Measurements from ENCODE around the gene NTHL1.
"Not testable (repeated sequence)": the region's sequence is repeated elsewhere in the genome, so short reads cannot be mapped to it uniquely, and the experiment has no call there.

Gene NTHL1

GRCh38 chr16:2013527-2013926 is 34.1 kb downstream of the NTHL1 start:
- no peak for TF ChIP-seq ZNF274 (IDR thresholded peaks at IDR 0.05; ENCODE audit: low read depth, low read length)
- H3K4me3 ChIP-seq (ENCODE audit: low read length): no peak overlapping the region

- H3K4me3 ChIP-seq (ENCODE audit: low read length): not testable (repeated sequence)
Measured at GRCh38 chr16:2011726-2012125, 35.9 kb downstream of the NTHL1 start.

DNA sequence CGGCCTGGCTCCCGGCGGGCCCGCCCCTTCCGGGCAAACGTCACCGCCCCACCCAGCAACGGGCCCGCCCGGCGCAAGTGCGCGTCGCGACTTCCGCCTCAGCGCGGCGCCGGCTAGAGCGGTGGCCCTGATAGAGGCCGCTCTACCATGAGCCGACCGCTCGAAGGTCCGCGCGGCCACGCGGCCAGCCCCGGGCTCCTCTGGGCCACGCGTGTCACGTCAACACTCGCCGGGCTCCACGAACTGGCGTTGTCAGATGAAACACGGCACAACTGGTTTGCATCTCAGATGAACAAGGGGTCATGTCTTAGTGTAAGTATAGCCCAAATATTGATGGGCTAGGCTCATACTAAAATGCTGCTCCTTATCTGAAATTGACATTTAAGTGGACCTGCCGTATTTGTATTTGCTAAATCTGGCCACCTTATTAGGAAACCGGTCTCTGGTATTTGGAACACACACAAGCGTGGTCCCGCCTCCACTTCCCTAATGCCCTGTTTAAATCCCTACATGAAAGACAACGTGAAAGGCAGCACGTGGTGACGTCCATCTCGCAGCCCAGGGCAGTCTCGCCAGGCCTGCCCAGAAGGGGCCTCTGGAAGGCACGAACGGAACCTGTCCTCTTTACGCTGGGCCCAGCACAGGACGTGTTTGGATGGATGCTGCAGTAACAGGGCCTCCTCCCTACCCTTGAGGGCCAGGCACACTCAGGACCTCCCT is 37.7 kb downstream of the NTHL1 start, which contains the start of gene ZNF598:
Gene ZNF598, minus strand, starts transcription at position 31 of the 720 bp plus-strand sequence.
- no peak for TF ChIP-seq ZNF274 (IDR thresholded peaks at IDR 0.05; ENCODE audit: low read depth, low read length)

DNA sequence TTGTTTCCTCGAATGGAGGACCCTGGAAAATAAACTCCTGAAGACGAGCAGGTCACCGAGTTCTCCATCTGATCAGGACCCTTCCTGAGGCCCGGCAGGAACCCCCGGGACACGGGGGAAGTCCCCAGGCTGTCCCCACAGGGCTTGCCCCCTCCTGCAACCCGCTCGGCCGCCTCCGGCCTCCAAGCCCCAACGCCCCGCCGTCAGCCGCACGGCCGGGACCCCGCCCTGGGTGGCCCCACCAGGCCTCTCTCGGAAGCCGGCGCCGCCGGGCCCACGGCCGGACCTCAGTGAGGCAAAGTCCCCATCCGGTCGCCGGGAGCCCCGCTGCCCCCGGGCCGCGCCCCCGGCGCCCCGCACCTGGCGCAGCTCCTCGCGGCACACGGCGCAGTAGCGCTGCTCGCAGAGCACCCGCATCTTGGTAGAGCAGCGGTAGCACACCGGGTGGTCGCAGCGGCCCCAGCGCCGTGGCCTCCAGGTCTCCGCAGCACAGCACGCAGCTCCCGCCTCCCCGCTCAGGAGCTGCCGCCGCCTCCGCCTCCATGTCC is 38.4 kb downstream of the NTHL1 start:
- peak overlapping the region; percentile 83 for H3K4me3 ChIP-seq (ENCODE audit: low read length)
- no peak for TF ChIP-seq ZNF274 (IDR thresholded peaks at IDR 0.05; ENCODE audit: low read depth, low read length)

More for the DNA sequence above, 37.7 kb downstream of the NTHL1 start, which contains the start of gene ZNF598:
- peak within 1 kb of the TSS; percentile 93 for H3K4me3 ChIP-seq (ENCODE audit: low read length)

- TF ChIP-seq ZNF274 (IDR thresholded peaks at IDR 0.05; ENCODE audit: low read depth, low read length): no peak
- H3K4me3 ChIP-seq (ENCODE audit: low read length): peak overlapping the region; percentile 83
Measured at GRCh38 chr16:2008631-2009163, 38.9 kb downstream of the NTHL1 start.

- peak overlapping the region; percentile 83 for H3K4me3 ChIP-seq (ENCODE audit: low read length)
- TF ChIP-seq ZNF274 (IDR thresholded peaks at IDR 0.05; ENCODE audit: low read depth, low read length): no peak
Measured at GRCh38 chr16:2008009-2008526, 39.6 kb downstream of the NTHL1 start.

DNA sequence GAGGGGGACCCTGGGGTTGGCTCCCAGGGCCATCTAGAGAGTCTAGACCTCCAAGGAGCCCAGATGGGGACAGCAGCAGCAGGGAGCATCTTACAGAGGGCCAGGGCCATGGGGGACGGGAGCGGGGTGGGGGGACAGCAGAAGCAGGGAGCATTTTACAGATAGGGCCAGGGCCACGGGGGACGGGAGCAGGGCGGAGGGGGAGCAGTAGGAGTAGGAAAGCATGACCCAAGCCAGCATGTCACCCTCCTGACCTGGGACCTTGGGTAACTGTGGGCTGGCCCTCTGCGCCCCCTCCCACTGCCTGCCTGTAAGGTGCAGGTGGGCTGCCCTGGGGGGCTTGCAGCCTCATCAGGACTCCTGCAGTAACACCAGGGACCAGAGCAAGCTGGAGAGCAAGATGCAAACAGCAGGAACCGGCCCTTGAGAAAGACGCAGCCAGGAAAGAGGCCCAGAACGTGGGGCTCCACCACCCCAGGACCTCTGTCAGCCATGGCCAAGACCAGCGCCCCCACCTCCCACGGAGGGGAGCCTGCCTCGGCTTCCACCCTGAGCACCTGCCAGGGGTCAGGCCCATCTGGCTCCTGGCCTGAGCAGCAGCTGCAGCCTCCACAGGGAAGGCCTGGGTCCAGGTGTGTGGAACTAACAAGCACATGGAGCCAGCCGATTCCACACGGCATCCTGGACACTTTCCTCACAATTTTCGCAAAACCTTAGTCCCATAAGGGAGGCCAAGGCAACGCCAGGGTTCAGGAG is 40.4 kb downstream of the NTHL1 start:
- no peak for TF ChIP-seq ZNF274 (IDR thresholded peaks at IDR 0.05; ENCODE audit: low read depth, low read length)
- peak overlapping the region; percentile 83; the same call in 1 of the 2 replicates for H3K4me3 ChIP-seq (ENCODE audit: low read length)

DNA sequence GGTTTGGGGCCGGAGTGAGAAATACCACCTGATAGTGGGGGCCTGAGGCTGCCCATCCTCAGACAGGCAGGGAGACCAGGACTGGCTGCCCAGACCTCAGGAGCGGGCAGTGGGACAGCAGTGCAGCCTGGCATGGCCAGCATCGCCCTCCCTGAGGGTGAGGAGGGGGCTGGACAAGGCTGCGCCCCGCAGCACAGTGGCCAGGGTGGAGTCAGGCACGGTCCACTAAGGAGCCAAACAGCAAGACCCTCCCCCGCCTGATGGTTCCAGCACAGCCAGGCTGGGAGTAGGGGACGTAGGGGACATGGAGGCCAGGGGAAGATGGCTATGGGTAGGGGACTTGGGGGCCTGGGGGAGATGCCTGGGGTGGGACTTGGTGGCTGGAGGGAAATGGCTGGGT is 41.3 kb downstream of the NTHL1 start:
- no peak overlapping the region for H3K4me3 ChIP-seq (ENCODE audit: low read length)
- TF ChIP-seq ZNF274 (IDR thresholded peaks at IDR 0.05; ENCODE audit: low read depth, low read length): no peak

DNA sequence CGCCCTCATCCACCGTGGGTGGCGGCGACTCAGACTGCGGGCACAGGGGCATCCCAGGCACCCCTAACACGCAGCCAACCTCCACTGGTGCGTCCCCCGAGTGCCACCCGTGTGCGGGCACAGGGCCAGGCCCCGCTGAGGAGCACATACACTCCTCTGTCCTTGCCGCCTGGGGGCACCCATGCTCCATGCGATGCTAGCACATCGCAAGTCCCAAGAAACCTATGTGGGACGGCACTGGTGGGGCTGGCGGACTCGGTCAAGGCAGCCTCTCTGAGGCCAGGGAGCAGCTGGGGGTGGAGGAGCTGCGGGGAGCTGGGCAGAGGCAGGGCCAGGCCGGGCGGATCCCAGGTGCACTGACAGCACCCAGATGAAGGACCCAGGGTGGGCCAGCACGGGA is 42.0 kb downstream of the NTHL1 start:
- H3K4me3 ChIP-seq (ENCODE audit: low read length): no peak overlapping the region
- TF ChIP-seq ZNF274 (IDR thresholded peaks at IDR 0.05; ENCODE audit: low read depth, low read length): no peak

DNA sequence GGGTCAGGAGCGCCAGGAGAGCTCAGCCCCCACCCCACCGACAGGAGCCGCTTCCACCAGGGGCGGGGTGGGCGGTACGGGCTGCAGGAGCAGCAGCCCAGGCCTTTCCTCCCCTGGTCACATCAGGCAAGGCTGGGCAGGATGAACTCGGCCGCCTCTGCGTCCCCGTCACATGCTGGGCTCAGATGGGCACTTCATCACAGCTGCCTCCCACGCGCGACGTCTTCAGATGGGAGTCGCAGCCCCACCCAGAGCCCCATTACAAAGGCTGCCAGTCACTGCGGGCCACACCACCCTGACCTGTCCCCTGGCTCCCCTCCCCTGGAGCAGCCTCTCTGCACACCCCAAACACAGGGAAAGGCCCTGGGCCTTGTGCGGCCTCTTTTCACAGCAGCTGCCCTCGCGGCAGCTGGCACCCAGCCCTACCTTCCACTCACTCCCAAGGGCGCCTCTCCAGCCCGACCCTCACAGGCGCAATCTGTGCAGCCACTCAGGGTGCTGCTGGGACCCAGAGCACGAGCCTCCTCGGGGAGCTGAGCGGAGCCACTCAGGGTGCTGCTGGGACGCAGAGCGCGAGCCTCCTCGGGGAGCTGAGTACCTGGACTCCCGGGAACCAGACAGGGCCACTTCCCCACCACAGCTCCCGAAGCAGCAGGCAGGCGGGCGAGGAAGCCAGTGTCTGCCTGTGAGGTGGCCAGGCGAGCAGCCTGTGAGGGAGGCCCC is 42.7 kb downstream of the NTHL1 start:
- H3K4me3 ChIP-seq (ENCODE audit: low read length): no peak overlapping the region
- TF ChIP-seq ZNF274 (IDR thresholded peaks at IDR 0.05; ENCODE audit: low read depth, low read length): no peak

- no peak for TF ChIP-seq ZNF274 (IDR thresholded peaks at IDR 0.05; ENCODE audit: low read depth, low read length)
- H3K4me3 ChIP-seq (ENCODE audit: low read length): no peak overlapping the region
Measured at GRCh38 chr16:2003827-2004641, 43.6 kb downstream of the NTHL1 start.

- no peak overlapping the region for H3K4me3 ChIP-seq (ENCODE audit: low read length)
- no peak for TF ChIP-seq ZNF274 (IDR thresholded peaks at IDR 0.05; ENCODE audit: low read depth, low read length)
Measured at GRCh38 chr16:2003231-2003826, 44.3 kb downstream of the NTHL1 start.

Measured in GM08714 (cell line).